HG03039 (cell line): ENCODE results near the gene CACNB4.
"Not testable (repeated sequence)": the region's sequence is repeated elsewhere in the genome, so short reads cannot be mapped to it uniquely, and the experiment has no call there.

Experiments
- ATAC-seq: cut with Tn5 transposase; IDR thresholded peaks from one replicate; pipeline ENCODE4 v1.9.1; 2021; ENCODE audit warnings: mild to moderate bottlenecking, moderate library complexity; ENCODE audit not compliant: unreplicated experiment

Gene CACNB4

DNA sequence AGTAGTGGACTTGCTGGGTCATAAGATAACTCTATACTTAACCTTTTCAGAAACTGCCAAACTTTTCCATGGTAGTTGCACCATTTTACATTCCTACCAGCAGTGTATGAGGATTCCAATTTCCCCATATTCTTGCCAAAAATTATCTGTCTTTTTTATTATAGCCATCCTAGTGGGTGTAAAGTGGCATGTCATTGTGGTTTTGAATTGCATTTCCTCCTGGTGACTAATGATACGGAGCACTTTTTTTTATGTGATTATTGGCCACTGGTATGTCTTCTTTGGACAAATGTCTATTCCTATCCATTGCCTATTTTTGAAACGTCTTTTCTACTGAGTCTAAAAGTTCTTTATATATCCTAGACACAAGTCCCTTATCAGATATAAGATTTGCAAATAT is 44.3 kb downstream of the CACNB4 start:
- no peak for ATAC-seq

DNA sequence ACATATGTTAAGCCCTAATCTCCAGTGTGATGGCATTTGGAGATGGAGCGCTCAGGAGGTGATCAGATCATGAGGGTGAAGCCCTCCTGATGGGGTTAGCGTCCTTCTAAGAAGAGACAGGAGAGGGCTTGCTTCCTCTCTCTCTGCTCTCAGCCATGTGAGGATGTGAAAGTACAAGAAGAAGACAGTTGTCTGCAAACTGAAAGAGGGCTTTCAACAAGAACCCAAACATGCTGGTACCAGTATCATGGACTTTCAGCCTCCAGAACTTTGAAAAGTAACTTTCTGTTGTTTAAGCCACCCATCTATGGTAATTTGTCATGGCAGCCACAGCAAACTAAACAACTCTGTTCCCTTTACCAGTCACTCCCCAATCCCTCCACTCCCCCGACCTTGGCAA is 47.4 kb downstream of the CACNB4 start:
- no peak for ATAC-seq

GRCh38 chr2:152050915-152051314 is 47.9 kb downstream of the CACNB4 start:
- no peak for ATAC-seq

DNA sequence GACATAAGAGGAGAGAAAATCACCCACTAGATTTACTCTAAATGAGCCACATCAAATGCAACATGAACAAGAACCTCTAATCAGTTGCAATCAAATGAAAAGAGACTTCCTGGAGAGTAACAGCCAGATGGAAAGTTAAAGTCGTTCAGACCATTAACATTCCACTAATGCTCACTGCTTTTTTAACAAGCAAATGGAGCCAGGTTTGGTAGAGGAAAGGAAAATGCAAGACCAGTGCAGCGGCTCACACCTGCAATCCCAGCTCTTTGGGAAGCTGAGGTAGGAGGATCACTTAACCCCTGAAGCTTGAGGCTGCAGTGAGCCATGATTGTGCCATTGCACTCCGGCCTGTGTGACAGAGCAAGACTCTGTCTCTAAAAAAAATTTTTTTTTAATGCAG is 48.5 kb downstream of the CACNB4 start:
- no peak for ATAC-seq

DNA sequence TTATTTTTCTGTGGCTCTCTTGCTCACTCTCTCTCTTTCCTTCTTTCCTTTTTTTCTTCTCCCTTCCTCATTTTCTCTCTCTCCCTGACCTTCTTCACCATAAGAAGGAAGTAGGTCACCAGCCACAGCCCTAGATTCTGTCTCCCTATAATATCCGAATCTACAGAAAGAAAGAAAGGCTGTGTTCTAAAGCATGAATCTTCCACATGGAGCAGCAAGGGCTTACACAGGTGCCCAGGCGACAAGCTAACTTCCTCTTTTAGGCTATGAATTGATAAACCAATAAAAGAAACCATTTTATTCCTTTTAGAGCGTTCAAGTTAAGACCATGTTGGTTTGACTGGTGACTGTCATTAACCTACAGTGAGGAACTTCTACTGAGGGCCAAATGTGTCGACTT is 49.3 kb downstream of the CACNB4 start:
- no peak for ATAC-seq

- ATAC-seq = no peak
Observed at GRCh38 chr2:152047824-152048471, 50.9 kb downstream of the CACNB4 start.

DNA sequence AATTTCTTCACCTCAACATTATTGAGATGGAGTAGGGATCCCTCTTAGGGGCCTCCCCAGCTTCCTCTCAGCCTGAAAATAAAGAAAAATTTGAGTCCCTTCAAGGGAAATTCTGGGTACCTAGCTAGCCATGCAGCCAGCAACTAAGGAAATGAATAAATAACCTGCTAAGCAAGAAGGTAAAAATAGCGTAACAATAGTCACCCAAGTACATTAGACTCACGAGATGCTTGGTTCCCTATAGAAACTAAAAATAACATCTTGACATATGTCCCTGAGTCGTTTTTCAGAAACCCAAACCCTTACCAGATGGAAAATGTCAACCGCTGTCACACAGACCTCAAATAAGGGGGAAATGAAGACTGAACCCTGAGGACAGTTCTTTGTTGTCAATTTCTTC is 51.9 kb downstream of the CACNB4 start:
- ATAC-seq = peak; percentile 52

GRCh38 chr2:152042636-152043615 is 55.9 kb downstream of the CACNB4 start:
- no peak for ATAC-seq

GRCh38 chr2:152038441-152038958 is 60.3 kb downstream of the CACNB4 start:
- no peak for ATAC-seq

DNA sequence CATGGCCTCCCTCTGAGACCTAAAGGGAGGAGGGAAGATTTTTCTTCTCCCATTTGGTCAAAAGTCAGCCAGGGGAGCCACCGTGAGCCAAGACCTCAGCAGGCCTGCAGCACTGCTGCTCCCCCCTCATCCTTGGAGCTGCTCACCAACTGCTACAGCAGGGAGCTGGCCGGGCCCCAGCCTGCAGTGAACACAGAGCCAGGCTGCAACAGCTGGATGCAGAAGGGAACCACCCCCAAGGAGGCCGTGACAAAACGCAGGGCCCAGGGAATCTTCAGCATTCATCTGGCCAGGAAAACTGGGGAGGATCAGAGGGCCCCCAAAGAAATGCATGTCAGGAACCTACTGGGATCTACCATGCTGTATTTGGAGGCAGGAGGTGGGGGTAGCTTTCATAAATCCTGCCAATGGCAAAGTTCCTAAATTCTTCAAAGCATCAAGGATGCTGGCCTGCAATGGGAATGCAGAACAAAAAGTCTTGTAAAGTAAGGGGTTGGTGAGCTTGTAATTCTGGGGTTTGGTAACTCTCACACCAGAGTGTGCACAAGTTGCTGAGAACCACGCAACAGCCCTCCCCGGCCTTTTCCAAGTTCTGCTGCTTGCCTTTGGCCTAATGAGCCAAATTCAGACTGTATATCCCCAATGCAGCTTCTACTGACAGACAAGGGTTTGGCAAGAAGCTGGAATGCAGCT is 61.0 kb downstream of the CACNB4 start:
- no peak for ATAC-seq

DNA sequence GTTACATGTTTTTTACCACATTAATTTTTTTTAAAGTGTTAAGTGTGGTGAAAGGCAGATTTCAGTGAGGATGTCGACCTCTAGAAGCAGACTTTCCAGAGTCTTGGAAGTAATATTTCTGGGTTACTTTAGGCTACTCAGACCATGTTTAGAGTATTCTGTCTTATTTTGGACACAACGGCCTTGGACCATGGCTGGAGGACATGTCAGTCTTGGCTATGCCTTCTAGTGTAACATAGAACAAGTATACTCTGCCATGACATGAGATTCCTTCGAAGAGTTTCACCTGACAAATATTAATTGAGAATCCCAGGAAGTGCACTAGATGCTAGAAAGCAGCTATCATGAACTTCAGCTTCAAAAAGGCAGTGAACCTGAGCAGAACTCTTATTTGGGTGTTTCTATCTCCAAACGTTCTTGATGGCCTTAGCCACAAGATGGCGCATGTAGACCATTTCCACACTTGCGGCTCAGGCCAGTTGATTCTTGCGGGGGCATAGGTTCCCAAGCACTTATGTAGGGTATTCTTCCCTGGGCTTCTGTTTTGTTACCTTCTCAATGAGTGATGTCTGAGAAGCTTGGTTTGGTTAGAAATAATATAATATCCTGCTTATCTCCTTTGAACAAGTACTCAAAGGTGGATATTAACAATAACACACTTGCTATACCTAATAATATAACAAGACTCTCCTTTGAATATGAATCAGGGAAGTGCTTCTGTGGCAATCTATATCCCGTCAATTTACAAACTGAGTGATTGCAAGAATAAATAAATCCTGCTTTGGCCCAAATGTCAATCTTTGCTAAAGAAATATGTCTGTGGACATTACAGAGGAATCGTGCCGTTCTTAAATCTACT is 62.0 kb downstream of the CACNB4 start:
- ATAC-seq = peak; percentile 85

DNA sequence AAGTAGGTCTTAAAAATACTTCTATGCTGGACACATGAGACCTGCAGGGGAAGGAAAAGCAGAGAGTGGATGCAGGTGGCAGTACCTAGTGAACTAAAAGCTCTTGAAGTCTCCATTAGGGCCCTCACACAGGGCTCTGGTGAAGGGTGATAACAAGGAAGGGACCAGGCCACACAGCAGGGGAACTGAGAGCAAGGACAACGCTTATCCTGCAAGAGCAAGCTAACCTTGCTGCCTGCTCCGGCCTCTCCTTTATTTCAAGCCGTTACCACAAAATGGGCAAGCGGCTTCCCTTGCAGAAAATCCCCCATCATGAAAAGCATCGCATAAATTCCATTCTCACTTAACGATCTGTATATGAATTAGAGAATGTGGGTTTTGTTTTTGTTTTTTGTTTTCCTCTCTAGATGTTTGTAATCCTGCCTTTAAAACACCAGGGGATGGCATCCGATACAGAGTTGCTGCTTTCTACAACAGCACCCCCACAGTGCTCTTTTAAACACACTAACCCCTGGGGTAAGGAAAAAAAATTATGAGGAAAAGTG is 64.5 kb downstream of the CACNB4 start:
- ATAC-seq = no peak

DNA sequence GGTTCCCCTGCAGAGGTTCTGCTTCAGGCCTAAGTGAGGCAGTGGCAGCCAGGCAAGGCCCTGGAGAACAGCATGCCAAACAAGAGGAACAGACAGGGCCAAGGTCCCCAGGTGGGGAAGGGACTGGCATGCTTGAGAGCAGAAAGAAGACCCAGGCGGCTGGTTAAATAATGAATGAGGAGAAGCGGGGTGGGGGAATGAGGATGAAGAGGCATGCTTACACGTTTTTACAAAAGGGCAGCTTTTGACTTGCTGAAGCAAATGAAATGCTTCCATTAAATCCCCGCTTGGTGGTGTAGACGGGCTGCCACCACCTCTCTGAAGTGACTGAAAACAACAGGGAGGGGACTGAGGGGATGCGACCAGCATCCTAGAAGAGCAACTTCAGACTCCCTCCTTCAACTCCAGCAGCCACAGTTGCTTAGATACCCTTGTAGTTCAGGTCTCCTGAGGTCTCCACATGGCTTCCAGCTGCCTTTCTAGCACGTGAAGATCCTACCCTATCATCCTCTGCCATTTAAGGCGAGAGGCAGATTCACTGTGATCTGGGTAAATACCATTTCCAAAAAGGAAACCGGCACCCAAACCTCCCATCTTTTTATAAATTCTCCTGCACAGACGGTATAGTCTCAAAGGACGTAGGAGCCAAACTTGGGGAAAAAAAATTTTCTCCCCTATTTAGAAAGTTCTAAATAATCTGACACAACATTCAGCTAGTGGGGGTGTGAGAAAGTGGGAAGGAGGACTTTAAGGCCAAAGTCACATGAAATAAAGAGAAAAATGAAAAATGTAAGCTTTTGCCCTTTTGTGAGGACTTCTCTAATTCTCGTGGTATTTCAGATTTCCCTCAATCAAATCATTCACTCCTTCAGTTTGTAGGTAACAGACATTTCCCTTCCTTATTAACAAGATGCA is 65.6 kb downstream of the CACNB4 start:
- ATAC-seq = no peak

DNA sequence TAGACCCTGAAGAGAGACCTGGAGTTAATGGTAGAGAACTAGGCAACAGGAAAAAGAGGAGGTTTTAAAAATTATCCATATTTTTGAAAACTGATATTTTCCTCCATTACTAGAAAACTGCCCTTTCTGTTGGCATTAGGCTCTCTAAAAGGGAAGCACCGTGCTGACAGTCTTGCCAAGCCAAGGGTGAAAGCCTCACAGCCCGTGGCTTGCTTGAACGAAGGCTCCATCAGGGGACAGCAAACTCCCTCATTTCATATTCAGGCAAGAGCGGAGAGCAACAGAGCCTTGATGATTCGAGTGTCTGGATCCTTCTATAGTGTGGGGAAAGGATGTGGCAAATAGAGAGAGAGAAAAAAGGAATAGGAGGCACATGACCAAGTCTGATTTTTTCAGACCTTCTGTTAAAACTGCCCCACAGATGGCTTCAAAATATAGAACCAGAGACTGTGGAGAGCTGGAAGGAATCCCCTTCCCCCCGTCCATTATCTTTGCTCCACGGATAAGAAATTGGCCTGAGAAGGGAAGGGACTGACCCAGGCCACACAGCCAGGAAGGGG is 67.0 kb downstream of the CACNB4 start:
- ATAC-seq = no peak

DNA sequence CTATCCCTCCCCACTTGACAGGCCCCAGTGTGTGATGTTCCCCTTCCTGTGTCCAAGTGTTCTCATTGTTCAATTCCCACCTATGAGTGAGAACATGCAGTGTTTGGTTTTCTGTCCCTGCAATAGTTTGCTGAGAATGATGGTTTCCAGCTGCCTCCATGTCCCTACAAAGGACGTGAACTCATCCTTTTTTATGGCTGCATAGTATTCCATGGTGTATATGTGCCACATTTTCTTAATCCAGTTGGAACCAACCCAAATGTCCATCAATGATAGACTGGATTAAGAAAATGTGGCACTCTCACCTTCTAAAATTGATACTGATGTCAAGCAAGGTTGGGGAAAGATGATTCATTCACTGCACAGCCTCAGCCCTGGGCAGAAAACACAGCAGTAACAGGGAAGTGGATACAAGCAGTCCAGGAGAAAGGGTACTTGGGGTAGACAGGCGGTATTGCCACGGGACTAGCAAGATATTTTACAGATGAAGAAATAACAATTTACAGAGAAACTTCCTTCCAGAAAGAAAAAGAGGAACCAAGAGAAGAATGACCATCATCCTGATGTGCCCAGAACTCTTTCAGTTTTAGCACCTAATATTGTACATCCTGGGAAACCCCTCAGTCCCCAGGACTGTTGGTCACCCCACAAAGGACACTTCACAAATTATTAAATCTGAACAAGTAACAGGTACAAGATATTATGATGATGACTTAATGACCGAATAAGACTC is 68.1 kb downstream of the CACNB4 start:
- not testable (repeated sequence) for ATAC-seq

- no peak for ATAC-seq
Observed at GRCh38 chr2:152028182-152028862, 70.5 kb downstream of the CACNB4 start.

DNA sequence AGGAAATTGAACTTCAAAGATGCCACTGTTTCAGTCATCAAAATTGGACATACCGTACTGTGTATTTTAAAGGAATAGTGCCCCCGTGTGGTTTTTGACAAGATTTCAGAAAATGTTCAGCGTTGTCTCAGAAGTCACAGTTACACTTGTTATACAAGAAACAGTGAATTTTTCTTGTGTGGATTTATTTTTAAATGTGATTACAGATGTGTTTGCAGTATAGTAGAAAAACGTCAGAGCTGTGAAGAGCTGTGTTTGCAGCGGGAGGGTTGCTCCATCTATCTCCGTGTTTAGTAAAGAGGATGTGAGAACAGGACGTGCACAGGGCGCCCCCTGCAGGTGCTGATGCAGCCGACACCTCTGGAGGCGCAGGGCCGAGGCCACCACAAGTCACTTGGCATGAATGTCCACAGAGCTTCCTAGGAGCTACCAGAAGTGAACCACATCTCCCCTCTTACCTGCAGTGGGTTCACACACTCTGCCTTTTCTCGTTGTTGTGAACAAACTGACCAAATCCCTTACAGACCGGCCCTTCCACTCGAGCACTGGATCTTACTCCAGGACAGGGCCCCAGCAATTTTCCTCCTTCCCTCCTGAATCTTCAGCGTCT is 73.1 kb downstream of the CACNB4 start:
- peak; percentile 78 for ATAC-seq
